Esophagus (tissue), 2 donors: ENCODE data around the gene CCPG1. TPM values are rescaled to one million over a fixed set of nuclear protein-coding genes. Genes with fewer than 3 reads are reported as not detected.
"Not testable (repeated sequence)": the region's sequence is repeated elsewhere in the genome, so short reads cannot be mapped to it uniquely, and the experiment has no call there.

Experiments used
- H3K27ac ChIP-seq, 2 donors: one replicate each; pipeline ENCODE4 v1.5.1; 2013; ENCODE audit warnings: low read depth in 2 of 2, mild to moderate bottlenecking in 2 of 2, inconsistent platforms in 1 of 2, low read length in 1 of 2, moderate library complexity in 1 of 2
- H3K27me3 ChIP-seq, 2 donors: one replicate each; pipeline ENCODE4 v1.6.1; 2013; ENCODE audit warnings: low read length in 2 of 2, control low read depth in 1 of 2, mild to moderate bottlenecking in 1 of 2; ENCODE audit not compliant: insufficient read depth in 2 of 2, control insufficient read depth in 1 of 2
- H3K36me3 ChIP-seq, 2 donors: one replicate each; pipeline ENCODE4 v1.6.1; 2013; ENCODE audit warnings: low read length in 1 of 2; ENCODE audit not compliant: control insufficient read depth in 2 of 2, insufficient read depth in 2 of 2
- H3K4me1 ChIP-seq, 2 donors: one replicate each; pipeline ENCODE4 v1.6.1; 2013; ENCODE audit warnings: low read length in 1 of 2; ENCODE audit not compliant: control insufficient read depth in 2 of 2, insufficient read depth in 2 of 2
- H3K4me3 ChIP-seq, 2 donors: one replicate each; pipeline ENCODE4 v1.5.1; 2013; ENCODE audit warnings: low read length in 2 of 2, mild to moderate bottlenecking in 2 of 2, low read depth in 1 of 2, moderate library complexity in 1 of 2
- H3K9me3 ChIP-seq, 2 donors: one replicate each; pipeline ENCODE4 v1.6.1; 2013; ENCODE audit warnings: mild to moderate bottlenecking in 2 of 2, low read depth in 1 of 2, low read length in 1 of 2, moderate library complexity in 1 of 2; ENCODE audit not compliant: control insufficient read depth in 2 of 2, insufficient read depth in 1 of 2
- WGBS, 2 donors: extraction: QIAGEN DNeasy Blood & Tissue Kit; methylation state at CpG; one replicate each; pipeline ENCODE4 v1.1.7; 2013; 5-methylcytosine and 5-hydroxymethylcytosine counted together
- polyA plus RNA-seq, 2 donors: library from polyadenylated mRNA; stranded (reverse); fragments of 200-250 nt; gene quantifications; one replicate each; pipeline ENCODE4 v1.2.3, GENCODE V29; 2013
- donor health status: healthy with polysubstance abuse.
- donor health status: Bipolar disorder and iron deficiency.

The CCPG1 gene
- polyA plus RNA-seq, 2 donors = 5.0 to 6.7 TPM

- H3K9me3 ChIP-seq, H3K4me3 ChIP-seq, H3K27ac ChIP-seq, H3K36me3 ChIP-seq, H3K27me3 ChIP-seq, H3K4me1 ChIP-seq: not testable (repeated sequence)
- WGBS, 2 donors = 81% methylated on average over 8 of the region's 8 CpGs
These were observed 9.5 kb upstream of the CCPG1 start for GRCh38 chr15:55417678-55418077.

GRCh38 chr15:55408976-55409375, 817 bp upstream of the CCPG1 start:
- WGBS, 2 donors = 53 to 65% methylated on average over 14 of the region's 14 CpGs
- H3K36me3 ChIP-seq, H3K27me3 ChIP-seq, H3K4me1 ChIP-seq, H3K9me3 ChIP-seq: not testable (repeated sequence)
- Histone ChIP-seq H3K4me3 (peak overlapping the region in 1 of 2 donors; percentile 94), H3K27ac (peak overlapping the region in 1 of 2 donors; percentile 34)

DNA sequence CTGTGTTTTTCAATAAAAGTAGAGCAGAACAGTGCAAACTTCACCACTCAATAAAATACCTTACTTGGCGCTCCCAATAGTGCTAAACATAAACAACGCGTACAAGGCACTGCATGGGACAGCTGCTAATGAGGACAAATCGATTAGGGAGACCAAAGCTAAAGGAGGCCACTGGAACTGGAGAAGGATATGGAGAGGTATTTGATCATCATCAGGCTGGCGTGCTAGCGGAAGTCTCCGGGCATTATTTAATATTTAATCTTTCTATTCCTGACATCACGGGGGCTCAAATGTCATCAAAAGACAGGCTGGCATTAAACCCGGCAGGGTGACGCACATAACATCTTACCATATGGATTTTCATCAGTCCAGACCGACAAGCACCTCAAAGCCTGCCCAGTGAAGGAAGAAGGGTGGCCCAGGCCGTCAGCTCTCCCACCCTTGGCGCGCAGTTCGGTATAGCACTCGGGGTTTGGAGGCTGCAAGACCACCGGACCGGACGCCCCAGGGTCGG, 604 bp downstream of the CCPG1 start:
- Histone ChIP-seq H3K27me3 (no peaks in the 10 kb centered on the region), H3K4me1 (no peaks in the 10 kb centered on the region), H3K9me3 (no peaks in the 10 kb centered on the region), H3K4me3 (peak overlapping the region; percentile 83 to 94), H3K36me3 (no peaks in the 10 kb centered on the region), H3K27ac (peak overlapping the region; percentile 86 to 93)
- WGBS, 2 donors = 2 to 3% methylated on average over 20 of the region's 20 CpGs

- no peak overlapping the region for H3K27ac ChIP-seq
- H3K9me3 ChIP-seq = no peaks in the 10 kb centered on the region
- no peak overlapping the region for H3K4me3 ChIP-seq
- H3K36me3 ChIP-seq = no peaks in the 10 kb centered on the region
- no peaks in the 10 kb centered on the region for H3K4me1 ChIP-seq
- no peaks in the 10 kb centered on the region for H3K27me3 ChIP-seq
These were observed 4.6 kb downstream of the CCPG1 start for GRCh38 chr15:55403531-55403930.

DNA sequence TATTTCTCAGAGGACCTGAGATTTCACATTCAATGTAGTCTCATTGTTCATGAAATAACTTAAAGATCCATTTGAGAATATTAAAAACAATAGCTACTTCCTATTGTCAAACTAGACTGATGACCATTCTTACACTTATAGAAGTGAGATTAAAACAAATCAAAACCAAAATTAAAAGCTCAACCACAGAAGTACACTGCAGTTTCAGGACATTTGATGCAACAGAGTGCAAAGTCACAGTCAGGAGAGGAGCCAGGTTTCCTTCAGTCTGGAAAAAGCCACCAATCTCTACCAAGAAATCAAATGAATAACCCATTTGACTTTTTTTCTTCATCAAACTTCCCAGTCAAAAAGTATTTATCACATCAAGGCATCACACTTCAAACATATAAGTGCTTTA, 5.5 kb downstream of the CCPG1 start:
- Histone ChIP-seq H3K36me3 (no peaks in the 10 kb centered on the region), H3K4me1 (no peaks in the 10 kb centered on the region), H3K4me3 (no peak overlapping the region), H3K9me3 (no peaks in the 10 kb centered on the region), H3K27ac (no peak overlapping the region), H3K27me3 (no peaks in the 10 kb centered on the region)

GRCh38 chr15:55401786-55402246, 6.3 kb downstream of the CCPG1 start:
- Histone ChIP-seq H3K4me1 (no peaks in the 10 kb centered on the region), H3K9me3 (no peaks in the 10 kb centered on the region), H3K27me3 (no peaks in the 10 kb centered on the region), H3K4me3 (no peak overlapping the region), H3K27ac (no peak overlapping the region), H3K36me3 (no peaks in the 10 kb centered on the region)
- WGBS, 2 donors = 72 to 95% methylated on average over 1 of the region's 1 CpG

DNA sequence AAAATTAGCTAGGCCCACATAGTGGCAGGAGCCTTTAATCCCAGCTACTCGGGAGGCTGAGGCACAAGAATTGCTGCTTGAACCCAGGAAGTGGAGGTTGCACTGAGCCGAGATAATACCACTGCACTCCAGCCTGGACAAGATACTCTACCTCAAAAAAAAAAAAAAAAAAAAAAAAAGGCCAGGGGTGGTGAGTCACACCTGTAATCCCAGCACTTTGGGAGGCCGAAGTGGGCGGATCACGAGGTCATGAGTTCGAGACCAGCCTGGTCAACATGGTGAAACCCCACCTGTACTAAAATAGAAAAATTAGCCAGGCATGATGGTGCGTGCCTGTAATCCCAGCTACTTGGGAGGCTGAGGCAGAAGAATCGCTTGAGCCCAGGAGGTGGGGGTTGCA, 8.1 kb downstream of the CCPG1 start:
- H3K27ac ChIP-seq, H3K4me3 ChIP-seq, H3K27me3 ChIP-seq, H3K4me1 ChIP-seq, H3K9me3 ChIP-seq, H3K36me3 ChIP-seq: not testable (repeated sequence)
- 88 to 97% methylated on average over 8 of the region's 8 CpGs for WGBS, 2 donors

DNA sequence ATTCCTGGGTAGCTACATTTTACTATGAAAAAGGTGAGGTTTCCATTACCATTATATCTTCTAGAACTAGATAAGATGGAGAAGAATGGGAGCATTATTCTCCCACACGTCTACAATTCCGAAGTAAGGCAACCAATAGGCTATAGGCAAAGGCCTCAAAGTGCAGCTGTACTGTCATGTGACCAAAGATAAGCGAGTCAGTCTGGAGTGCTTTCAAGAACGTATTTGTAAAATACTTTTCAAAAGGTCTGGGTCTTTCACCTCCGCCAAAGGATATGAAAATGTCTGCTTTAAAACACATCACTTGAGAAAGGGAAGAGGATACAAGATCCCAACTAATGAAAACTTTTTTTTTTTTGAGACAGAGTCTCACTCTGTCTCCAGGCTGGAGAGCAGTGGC, 9.9 kb downstream of the CCPG1 start:
- Histone ChIP-seq H3K9me3 (no peaks in the 10 kb centered on the region), H3K27me3 (no peaks in the 10 kb centered on the region), H3K4me1 (no peaks in the 10 kb centered on the region), H3K4me3 (no peak overlapping the region), H3K36me3 (no peaks in the 10 kb centered on the region), H3K27ac (no peak overlapping the region)
- WGBS, 2 donors = 94 to 96% methylated on average over 5 of the region's 5 CpGs

DNA sequence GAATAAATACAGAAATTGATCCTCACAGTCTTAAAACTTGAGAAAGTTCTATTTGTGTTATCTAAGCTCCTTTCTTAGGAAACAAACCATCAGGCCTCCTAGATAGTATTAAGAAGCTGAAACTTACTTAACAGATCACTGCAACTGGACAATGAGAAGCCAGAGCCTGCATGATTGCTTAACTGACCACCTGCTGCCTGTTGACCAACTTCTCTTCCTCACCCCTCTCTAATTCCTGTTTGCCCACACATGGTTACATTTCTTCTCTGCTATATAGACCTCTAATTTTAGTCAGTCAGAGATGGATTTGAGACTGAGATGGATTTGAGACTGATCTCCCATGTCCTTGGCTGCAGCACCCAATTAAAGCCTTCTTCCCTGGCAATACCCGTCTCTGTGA, 13.5 kb downstream of the CCPG1 start:
- H3K4me3 ChIP-seq = no peak overlapping the region
- H3K9me3 ChIP-seq = no peaks in the 10 kb centered on the region
- no peaks in the 10 kb centered on the region for H3K4me1 ChIP-seq
- H3K27ac ChIP-seq = no peak overlapping the region
- WGBS, 2 donors = 95 to 97% methylated on average over 1 of the region's 1 CpG
- H3K27me3 ChIP-seq = no peaks in the 10 kb centered on the region
- no peaks in the 10 kb centered on the region for H3K36me3 ChIP-seq

GRCh38 chr15:55389264-55389607, 18.9 kb downstream of the CCPG1 start:
- H3K36me3 ChIP-seq = no peaks in the 10 kb centered on the region

More at GRCh38 chr15:55389264-55389607, 18.9 kb downstream of the CCPG1 start:
- Histone ChIP-seq H3K4me3 (no peak overlapping the region), H3K27me3 (no peaks in the 10 kb centered on the region), H3K27ac (no peak overlapping the region), H3K4me1 (no peaks in the 10 kb centered on the region), H3K9me3 (no peaks in the 10 kb centered on the region)
